ENCODE data around the gene IFFO2. TPM values are rescaled to one million over a fixed set of nuclear protein-coding genes. Genes with fewer than 3 reads are reported as not detected.

Gene IFFO2
- total RNA-seq, 2 donors from 2014 or later = 13.6 to 20.4 TPM

GRCh38 chr1:18879215-18879790, 77.2 kb downstream of the IFFO2 start:
- Histone ChIP-seq H3K36me3 (no peaks in the 10 kb centered on the region), H3K27me3 (replicated peaks; ENCODE audit: insufficient read depth) (no peaks in the 10 kb centered on the region), H3K4me1 (replicated peaks) (peaks cover 5% of the 10 kb centered on the region), H3K4me3 (no peak overlapping the region), H3K27ac (no peak overlapping the region), H3K9me3 (no peaks in the 10 kb centered on the region)
- intact Hi-C loops (cut with DNase I) = no loop called here
- WGBS = 62% methylated on average over 12 of the region's 12 CpGs
- no peak for DNase-seq (ENCODE audit: low spot score)
- TF ChIP-seq POLR2AphosphoS5 (IDR thresholded peaks at IDR 0.05) = no peak
- TF ChIP-seq CTCF (IDR thresholded peaks at IDR 0.05) = no peak
- TF ChIP-seq POLR2A (IDR thresholded peaks at IDR 0.05) = no peak

- intact Hi-C loops (cut with DNase I) = no loop called here
- TF ChIP-seq POLR2AphosphoS5 (IDR thresholded peaks at IDR 0.05) (no peak), CTCF (IDR thresholded peaks at IDR 0.05) (no peak), POLR2A (IDR thresholded peaks at IDR 0.05) (no peak)
- Histone ChIP-seq H3K36me3 (no peaks in the 10 kb centered on the region), H3K4me1 (replicated peaks) (peaks cover 5% of the 10 kb centered on the region), H3K27ac (no peak overlapping the region), H3K27me3 (replicated peaks; ENCODE audit: insufficient read depth) (no peaks in the 10 kb centered on the region), H3K4me3 (no peak overlapping the region), H3K9me3 (no peaks in the 10 kb centered on the region)
- DNase-seq (ENCODE audit: low spot score) = no peak
- WGBS = 82% methylated on average over 12 of the region's 12 CpGs
These were observed 77.8 kb downstream of the IFFO2 start for GRCh38 chr1:18878538-18879214.

GRCh38 chr1:18877282-18877681, 79.2 kb downstream of the IFFO2 start:
- TF ChIP-seq POLR2A (IDR thresholded peaks at IDR 0.05) = no peak
- no peak for TF ChIP-seq POLR2AphosphoS5 (IDR thresholded peaks at IDR 0.05)
- TF ChIP-seq CTCF (IDR thresholded peaks at IDR 0.05) = no peak
- Histone ChIP-seq H3K27ac (no peak overlapping the region), H3K4me3 (no peak overlapping the region), H3K4me1 (replicated peaks) (peaks cover 4% of the 10 kb centered on the region), H3K36me3 (no peaks in the 10 kb centered on the region), H3K27me3 (replicated peaks; ENCODE audit: insufficient read depth) (no peaks in the 10 kb centered on the region), H3K9me3 (no peaks in the 10 kb centered on the region)
- no peak for DNase-seq (ENCODE audit: low spot score)
- 89% methylated on average over 31 of the region's 35 CpGs for WGBS
- intact Hi-C loops (cut with DNase I) = no loop called here

- DNase-seq (ENCODE audit: low spot score) = no peak
- WGBS = 85% methylated on average over 10 of the region's 10 CpGs
- H3K4me3 ChIP-seq = no peak overlapping the region
- H3K4me1 ChIP-seq (replicated peaks) = no peaks in the 10 kb centered on the region
- no peaks in the 10 kb centered on the region for H3K27me3 ChIP-seq (replicated peaks; ENCODE audit: insufficient read depth)
- TF ChIP-seq CTCF (IDR thresholded peaks at IDR 0.05) (no peak), POLR2AphosphoS5 (IDR thresholded peaks at IDR 0.05) (no peak), POLR2A (IDR thresholded peaks at IDR 0.05) (no peak)
- H3K27ac ChIP-seq = no peak overlapping the region
- no peaks in the 10 kb centered on the region for H3K36me3 ChIP-seq
- no peaks in the 10 kb centered on the region for H3K9me3 ChIP-seq
- intact Hi-C loops (cut with DNase I) = no loop called here
These were observed 80.3 kb downstream of the IFFO2 start for GRCh38 chr1:18876210-18876609.

GRCh38 chr1:18875796-18876128, 80.7 kb downstream of the IFFO2 start:
- no peak overlapping the region for H3K27ac ChIP-seq
- DNase-seq (ENCODE audit: low spot score) = no peak
- no peaks in the 10 kb centered on the region for H3K9me3 ChIP-seq
- WGBS = 97% methylated on average over 3 of the region's 3 CpGs
- intact Hi-C loops (cut with DNase I) = loop anchor here (2.0 kb wide), 1 partner anchor 277 kb away; no protein-coding TSS in a partner anchor
- H3K4me3 ChIP-seq = no peak overlapping the region
- TF ChIP-seq CTCF (IDR thresholded peaks at IDR 0.05) (no peak), POLR2AphosphoS5 (IDR thresholded peaks at IDR 0.05) (no peak), POLR2A (IDR thresholded peaks at IDR 0.05) (no peak)
- no peaks in the 10 kb centered on the region for H3K4me1 ChIP-seq (replicated peaks)
- no peaks in the 10 kb centered on the region for H3K27me3 ChIP-seq (replicated peaks; ENCODE audit: insufficient read depth)
- H3K36me3 ChIP-seq = no peaks in the 10 kb centered on the region

All from prostate gland (tissue), 2 donors.